HG03066 (cell line): Measurements from ENCODE around the gene SF3B5.
"Not testable (repeated sequence)": the region's sequence is repeated elsewhere in the genome, so short reads cannot be mapped to it uniquely, and the experiment has no call there.

Experiments used
- ATAC-seq: cut with Tn5 transposase; IDR thresholded peaks from one replicate; pipeline ENCODE4 v1.9.1; 2021; ENCODE audit warnings: low read depth; ENCODE audit not compliant: unreplicated experiment

Gene SF3B5

GRCh38 chr6:144065213-144065660 is 30.1 kb downstream of the SF3B5 start:
- no peak for ATAC-seq

- peak; percentile 20 for ATAC-seq
Observed at GRCh38 chr6:144064402-144065212, 30.8 kb downstream of the SF3B5 start.

- peak; percentile 77 for ATAC-seq
Observed at GRCh38 chr6:144063744-144064401, 31.5 kb downstream of the SF3B5 start.

GRCh38 chr6:144063246-144063743 is 32.1 kb downstream of the SF3B5 start:
- ATAC-seq, result peak; percentile 3

- no peak for ATAC-seq
Observed at GRCh38 chr6:144062786-144063185, 32.6 kb downstream of the SF3B5 start.

- no peak for ATAC-seq
Observed at GRCh38 chr6:144059139-144059538, 36.2 kb downstream of the SF3B5 start.

GRCh38 chr6:144055121-144055931 is 40.0 kb downstream of the SF3B5 start:
- ATAC-seq, result peak; percentile 90

- no peak for ATAC-seq
Observed at GRCh38 chr6:144053601-144054000, 41.8 kb downstream of the SF3B5 start.

GRCh38 chr6:144052488-144052887 is 42.9 kb downstream of the SF3B5 start:
- ATAC-seq, result no peak

- ATAC-seq, result no peak
Observed at GRCh38 chr6:144049386-144049785, 46.0 kb downstream of the SF3B5 start.

GRCh38 chr6:144047688-144048087 is 47.7 kb downstream of the SF3B5 start:
- ATAC-seq, result no peak

- ATAC-seq, result not testable (repeated sequence)
Observed at GRCh38 chr6:144046672-144047071, 48.7 kb downstream of the SF3B5 start.

GRCh38 chr6:144044989-144045388 is 50.4 kb downstream of the SF3B5 start:
- ATAC-seq, result not testable (repeated sequence)
